Measurements from ENCODE around the gene MRPL20.

DNA sequence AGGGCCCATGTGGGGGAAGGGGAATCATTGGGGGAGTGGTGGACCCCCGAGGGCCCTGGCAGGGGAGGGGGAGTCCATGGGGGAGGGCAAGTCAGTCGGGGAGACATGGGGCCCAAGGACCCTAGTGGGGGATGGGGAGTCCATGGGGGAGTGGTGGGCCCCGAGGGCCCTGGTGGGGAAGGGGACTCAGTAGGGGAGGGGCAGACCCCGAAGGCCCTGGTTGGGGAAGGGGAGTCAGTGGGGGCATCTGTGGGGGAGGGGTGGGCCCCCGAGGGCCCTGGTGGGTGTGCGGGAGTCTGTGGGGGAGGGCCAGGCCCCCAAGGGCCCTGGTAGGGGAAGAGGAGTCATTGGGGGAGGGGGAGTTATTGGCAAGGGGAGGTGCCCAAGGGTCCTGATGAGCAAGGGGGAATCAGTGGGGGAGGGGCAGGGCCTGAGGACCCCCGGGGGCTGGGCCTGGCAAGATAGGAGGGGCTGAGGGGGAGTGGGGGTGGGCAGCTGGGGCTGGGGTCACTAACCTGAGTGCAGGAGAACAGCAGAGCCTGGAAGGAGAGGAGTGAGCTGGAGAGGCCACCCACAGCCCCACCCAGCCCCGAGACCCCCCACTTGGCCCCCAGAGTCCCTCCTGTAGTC lies 50.8 kb downstream of the MRPL20 start:
- TF ChIP-seq POLR2AphosphoS5 (IDR thresholded peaks at IDR 0.05) (no peak), CTCF (IDR thresholded peaks at IDR 0.05) (no peak)
